H1 (cell line): Measurements from ENCODE around the gene ILDR2.

ENCODE experiments used
- CEBPB ChIP-seq: IDR thresholded peaks from 2 replicates; pipeline ENCODE4 v1.6.1; 2012; ENCODE audit warnings: low read depth, low read length
- CHD2 ChIP-seq: IDR thresholded peaks from 2 replicates; pipeline ENCODE4 v1.6.1; 2012; ENCODE audit warnings: low read length, improper control_type of control experiment
- EZH2 ChIP-seq: fragments of 200-600 bp; sonication (generic); IDR thresholded peaks from 2 replicates; pipeline ENCODE4 v1.7.1; 2012; ENCODE audit warnings: low read depth, mild to moderate bottlenecking, moderate library complexity, low read length, inconsistent platforms; ENCODE audit not compliant: severe bottlenecking
- MAFK ChIP-seq: IDR thresholded peaks from 2 replicates; pipeline ENCODE4 v1.6.1; 2012; ENCODE audit warnings: low read depth, mild to moderate bottlenecking, improper control_type of control experiment, low read length
- PHF8 ChIP-seq: fragments of 200-600 bp; sonication (generic); conservative IDR thresholded peaks from 2 replicates; pipeline ENCODE4 v1.7.1; 2012; ENCODE audit warnings: low read depth, mild to moderate bottlenecking, inconsistent platforms, low read length, moderate library complexity
- POLR2A ChIP-seq, 2 experiments: IDR thresholded peaks; 1 replicate in 1 of 2; 2 replicates in 1 of 2; pipeline ENCODE4 v1.6.1; 2011; ENCODE audit warnings: low read depth in 2 of 2, low read length in 2 of 2, mild to moderate bottlenecking in 2 of 2; ENCODE audit errors: control extremely low read depth in 1 of 2
- RAD21 ChIP-seq, 2 experiments: IDR thresholded peaks in 1 of 2; conservative IDR thresholded peaks in 1 of 2; 2 replicates each; pipeline ENCODE4 v1.6.1; 2011; ENCODE audit warnings: low read depth in 2 of 2, low read length in 2 of 2, improper control_type of control experiment in 1 of 2, inconsistent platforms in 1 of 2, mild to moderate bottlenecking in 1 of 2, moderate library complexity in 1 of 2
- SIX5 ChIP-seq: IDR thresholded peaks from 2 replicates; pipeline ENCODE4 v1.6.1; 2011; ENCODE audit warnings: mild to moderate bottlenecking, low read depth, low read length
- SRF ChIP-seq: IDR thresholded peaks from 2 replicates; pipeline ENCODE4 v1.6.1; 2011; ENCODE audit warnings: mild to moderate bottlenecking, low read depth, low read length, moderate library complexity
- YY1 ChIP-seq: IDR thresholded peaks from 2 replicates; pipeline ENCODE4 v1.6.1; 2011; ENCODE audit warnings: low read depth, mild to moderate bottlenecking, low read length
- ZNF274 ChIP-seq: IDR thresholded peaks from 2 replicates; pipeline ENCODE4 v1.7.0; 2012; ENCODE audit warnings: low read length, borderline replicate concordance; ENCODE audit errors: extremely low read depth
- TF ChIP-seq, protein P1 (sequence below), 3 experiments: IDR thresholded peaks; 1 replicate in 2 of 3; 2 replicates in 1 of 3; pipeline versions ENCODE4 v1.5.1 to v1.6.1; 2011; ENCODE audit warnings: low read length in 3 of 3, mild to moderate bottlenecking in 3 of 3, inconsistent platforms in 2 of 3, low read depth in 1 of 3, moderate library complexity in 1 of 3; ENCODE audit not compliant: insufficient read depth in 1 of 3; ENCODE audit errors: control extremely low read depth in 1 of 3
- TF ChIP-seq, protein P2 (sequence below): IDR thresholded peaks from 2 replicates; pipeline ENCODE4 v1.6.1; 2012; ENCODE audit warnings: low read length, inconsistent platforms

DNA sequence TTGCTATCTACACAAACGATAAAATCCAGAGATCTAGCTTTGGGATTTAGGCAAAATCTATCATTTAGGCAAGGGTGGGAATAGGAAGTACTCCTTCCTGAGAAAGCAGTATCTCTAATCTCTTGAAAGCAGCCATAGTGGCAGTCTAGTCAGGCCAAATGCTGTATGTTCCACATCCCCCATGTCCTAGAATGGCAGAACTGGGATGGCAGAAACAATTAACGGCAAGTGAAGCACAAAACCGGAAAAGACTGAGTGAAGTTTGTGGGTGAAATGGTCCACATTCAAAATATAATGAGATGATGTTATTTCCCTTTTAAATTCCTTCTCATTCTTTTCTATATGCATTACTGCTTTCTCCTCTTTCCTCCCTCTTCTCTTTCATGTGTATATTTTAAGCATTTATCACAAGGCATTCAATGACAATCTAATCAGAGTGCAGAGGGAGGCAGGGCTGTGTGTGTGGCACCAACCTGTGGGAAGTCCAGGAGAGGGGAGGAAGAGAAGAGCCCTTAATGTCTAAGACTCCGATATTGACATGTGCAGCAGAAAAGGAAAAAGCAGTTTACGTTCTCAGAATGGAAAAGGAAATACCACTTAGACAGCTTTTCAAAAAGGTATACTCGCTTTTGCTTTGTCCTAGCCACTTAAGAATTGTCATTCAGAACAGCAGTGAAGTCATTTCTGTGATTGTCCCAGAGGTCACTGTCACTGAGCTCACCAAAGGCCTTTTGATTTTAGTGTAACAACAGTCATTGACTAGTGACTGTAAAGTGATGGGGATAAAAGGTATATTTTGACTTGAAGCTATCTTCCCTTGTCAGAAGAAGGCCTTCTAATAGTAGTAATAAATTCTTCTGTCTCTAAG lies 57.0 kb downstream of the ILDR2 start:
- no peak for TF ChIP-seq RAD21 (IDR thresholded peaks at IDR 0.05 in 1 of 2, conservative IDR thresholded peaks at IDR 0.05 in 1 of 2; ENCODE audit: low read depth in 2 of 2, low read length in 2 of 2)
- no peak for TF ChIP-seq PHF8
- TF ChIP-seq, protein P1, sequence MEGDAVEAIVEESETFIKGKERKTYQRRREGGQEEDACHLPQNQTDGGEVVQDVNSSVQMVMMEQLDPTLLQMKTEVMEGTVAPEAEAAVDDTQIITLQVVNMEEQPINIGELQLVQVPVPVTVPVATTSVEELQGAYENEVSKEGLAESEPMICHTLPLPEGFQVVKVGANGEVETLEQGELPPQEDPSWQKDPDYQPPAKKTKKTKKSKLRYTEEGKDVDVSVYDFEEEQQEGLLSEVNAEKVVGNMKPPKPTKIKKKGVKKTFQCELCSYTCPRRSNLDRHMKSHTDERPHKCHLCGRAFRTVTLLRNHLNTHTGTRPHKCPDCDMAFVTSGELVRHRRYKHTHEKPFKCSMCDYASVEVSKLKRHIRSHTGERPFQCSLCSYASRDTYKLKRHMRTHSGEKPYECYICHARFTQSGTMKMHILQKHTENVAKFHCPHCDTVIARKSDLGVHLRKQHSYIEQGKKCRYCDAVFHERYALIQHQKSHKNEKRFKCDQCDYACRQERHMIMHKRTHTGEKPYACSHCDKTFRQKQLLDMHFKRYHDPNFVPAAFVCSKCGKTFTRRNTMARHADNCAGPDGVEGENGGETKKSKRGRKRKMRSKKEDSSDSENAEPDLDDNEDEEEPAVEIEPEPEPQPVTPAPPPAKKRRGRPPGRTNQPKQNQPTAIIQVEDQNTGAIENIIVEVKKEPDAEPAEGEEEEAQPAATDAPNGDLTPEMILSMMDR (IDR thresholded peaks at IDR 0.05; ENCODE audit: control extremely low read depth in 1 of 3, insufficient read depth in 1 of 3, low read depth in 1 of 3, low read length in 3 of 3): no peak
- TF ChIP-seq MAFK: no peak
- no peak for TF ChIP-seq YY1
- TF ChIP-seq CHD2: no peak
- no peak for TF ChIP-seq CEBPB
- TF ChIP-seq, protein P2, sequence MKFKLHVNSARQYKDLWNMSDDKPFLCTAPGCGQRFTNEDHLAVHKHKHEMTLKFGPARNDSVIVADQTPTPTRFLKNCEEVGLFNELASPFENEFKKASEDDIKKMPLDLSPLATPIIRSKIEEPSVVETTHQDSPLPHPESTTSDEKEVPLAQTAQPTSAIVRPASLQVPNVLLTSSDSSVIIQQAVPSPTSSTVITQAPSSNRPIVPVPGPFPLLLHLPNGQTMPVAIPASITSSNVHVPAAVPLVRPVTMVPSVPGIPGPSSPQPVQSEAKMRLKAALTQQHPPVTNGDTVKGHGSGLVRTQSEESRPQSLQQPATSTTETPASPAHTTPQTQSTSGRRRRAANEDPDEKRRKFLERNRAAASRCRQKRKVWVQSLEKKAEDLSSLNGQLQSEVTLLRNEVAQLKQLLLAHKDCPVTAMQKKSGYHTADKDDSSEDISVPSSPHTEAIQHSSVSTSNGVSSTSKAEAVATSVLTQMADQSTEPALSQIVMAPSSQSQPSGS: no peak
- no peak for TF ChIP-seq SRF
- no peak for TF ChIP-seq ZNF274
- TF ChIP-seq EZH2: no peak
- no peak for TF ChIP-seq POLR2A (IDR thresholded peaks at IDR 0.05; ENCODE audit: control extremely low read depth in 1 of 2, low read depth in 2 of 2, low read length in 2 of 2)
- no peak for TF ChIP-seq SIX5
